RWPE2 (cell line): ENCODE data around the gene MAK.
"Not testable (repeated sequence)": the region's sequence is repeated elsewhere in the genome, so short reads cannot be mapped to it uniquely, and the experiment has no call there.

Experiments used
- ATAC-seq: fragments of 200-7000 bp; cut with Tn5 transposase; 3 replicates; pipeline ENCODE4 v1.9.1; 2021; ENCODE audit warnings: low read depth
- DNase-seq: peaks from one replicate; pipeline ENCODE4 v3.0.0-alpha.2; 2020; ENCODE audit warnings: low spot score
- H3K27ac ChIP-seq: fragments of 450-650 bp; 2 replicates; pipeline ENCODE4 v1.5.1; 2017; ENCODE audit warnings: mild to moderate bottlenecking; ENCODE audit not compliant: poor library complexity, severe bottlenecking
- H3K27me3 ChIP-seq: fragments of 250-450 bp; sonication (Bioruptor Pico); 2 replicates; pipeline ENCODE4 v1.5.1; 2021; ENCODE audit warnings: mild to moderate bottlenecking, moderate library complexity; ENCODE audit not compliant: insufficient read depth, poor library complexity, severe bottlenecking
- H3K36me3 ChIP-seq: fragments of 250-450 bp; sonication (Bioruptor Pico); 2 replicates; pipeline ENCODE4 v1.5.1; 2020; ENCODE audit warnings: low read depth, mild to moderate bottlenecking, moderate library complexity
- H3K4me1 ChIP-seq: fragments of 250-450 bp; sonication (Bioruptor Pico); 2 replicates; pipeline ENCODE4 v1.5.1; 2021; ENCODE audit warnings: mild to moderate bottlenecking, moderate library complexity; ENCODE audit not compliant: insufficient read depth, poor library complexity, severe bottlenecking
- H3K4me3 ChIP-seq: fragments of 250-450 bp; sonication (Bioruptor Pico); 2 replicates; pipeline ENCODE4 v1.5.1; 2021; ENCODE audit warnings: mild to moderate bottlenecking, moderate library complexity; ENCODE audit not compliant: severe bottlenecking
- H3K9me3 ChIP-seq: fragments of 250-450 bp; sonication (Bioruptor Pico); 2 replicates; pipeline ENCODE4 v1.5.1; 2021; ENCODE audit warnings: mild to moderate bottlenecking, moderate library complexity; ENCODE audit not compliant: severe bottlenecking
- TF ChIP-seq, protein P1 (sequence below): fragments of 450-650 bp; IDR thresholded peaks from one replicate; pipeline ENCODE4 v1.5.1; 2017; ENCODE audit warnings: mild to moderate bottlenecking, moderate library complexity; ENCODE audit not compliant: poor library complexity, severe bottlenecking

MAK gene

DNA sequence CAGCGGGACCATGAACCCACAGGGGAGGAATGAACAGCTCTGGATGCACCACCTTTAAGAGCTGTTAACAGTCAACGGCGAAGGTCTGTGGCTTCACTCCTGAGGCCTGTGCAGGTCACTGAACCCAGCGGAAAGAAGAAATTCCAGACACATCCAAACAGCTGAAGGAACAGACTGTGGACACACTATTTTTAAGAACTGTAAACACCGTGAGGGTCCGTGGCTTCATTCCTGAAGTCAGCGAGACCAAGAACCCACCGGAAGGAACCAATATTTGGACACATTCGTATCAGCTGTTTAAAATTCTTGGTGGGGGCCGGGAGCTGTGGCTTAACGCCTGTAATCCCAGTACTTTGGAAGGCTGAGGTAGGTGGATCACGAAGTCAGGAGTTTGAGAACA is 96.1 kb downstream of the MAK start:
- no peaks in the 10 kb centered on the region for H3K9me3 ChIP-seq
- H3K27ac ChIP-seq = no peak overlapping the region
- no peak overlapping the region for H3K4me3 ChIP-seq
- H3K36me3 ChIP-seq = no peaks in the 10 kb centered on the region
- no peaks in the 10 kb centered on the region for H3K4me1 ChIP-seq
- TF ChIP-seq, protein P1, sequence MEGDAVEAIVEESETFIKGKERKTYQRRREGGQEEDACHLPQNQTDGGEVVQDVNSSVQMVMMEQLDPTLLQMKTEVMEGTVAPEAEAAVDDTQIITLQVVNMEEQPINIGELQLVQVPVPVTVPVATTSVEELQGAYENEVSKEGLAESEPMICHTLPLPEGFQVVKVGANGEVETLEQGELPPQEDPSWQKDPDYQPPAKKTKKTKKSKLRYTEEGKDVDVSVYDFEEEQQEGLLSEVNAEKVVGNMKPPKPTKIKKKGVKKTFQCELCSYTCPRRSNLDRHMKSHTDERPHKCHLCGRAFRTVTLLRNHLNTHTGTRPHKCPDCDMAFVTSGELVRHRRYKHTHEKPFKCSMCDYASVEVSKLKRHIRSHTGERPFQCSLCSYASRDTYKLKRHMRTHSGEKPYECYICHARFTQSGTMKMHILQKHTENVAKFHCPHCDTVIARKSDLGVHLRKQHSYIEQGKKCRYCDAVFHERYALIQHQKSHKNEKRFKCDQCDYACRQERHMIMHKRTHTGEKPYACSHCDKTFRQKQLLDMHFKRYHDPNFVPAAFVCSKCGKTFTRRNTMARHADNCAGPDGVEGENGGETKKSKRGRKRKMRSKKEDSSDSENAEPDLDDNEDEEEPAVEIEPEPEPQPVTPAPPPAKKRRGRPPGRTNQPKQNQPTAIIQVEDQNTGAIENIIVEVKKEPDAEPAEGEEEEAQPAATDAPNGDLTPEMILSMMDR = no peak
- no peaks in the 10 kb centered on the region for H3K27me3 ChIP-seq
- DNase-seq = no peak
- no peak for ATAC-seq

DNA sequence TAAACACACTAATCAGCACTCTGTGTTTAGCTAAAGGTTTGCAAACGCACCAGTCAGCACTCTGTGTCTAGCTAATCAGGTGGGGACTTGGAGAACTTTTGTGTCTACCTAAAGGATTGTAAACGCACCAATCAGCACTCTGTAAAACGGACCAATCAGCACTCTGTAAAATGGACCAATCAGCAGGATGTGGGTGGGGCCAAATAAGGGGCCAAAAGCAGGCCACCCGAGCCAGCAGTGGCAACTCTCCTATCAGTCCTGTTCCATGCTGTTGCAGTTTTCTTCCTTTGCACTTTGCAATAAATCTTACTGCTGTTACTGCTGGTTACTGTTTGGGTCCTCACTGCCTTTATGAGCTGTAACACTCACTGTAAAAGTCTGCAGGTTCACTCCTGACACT is 96.7 kb downstream of the MAK start:
- H3K4me1 ChIP-seq, DNase-seq, H3K9me3 ChIP-seq, H3K27me3 ChIP-seq, ATAC-seq, H3K4me3 ChIP-seq, H3K27ac ChIP-seq, H3K36me3 ChIP-seq: not testable (repeated sequence)

DNA sequence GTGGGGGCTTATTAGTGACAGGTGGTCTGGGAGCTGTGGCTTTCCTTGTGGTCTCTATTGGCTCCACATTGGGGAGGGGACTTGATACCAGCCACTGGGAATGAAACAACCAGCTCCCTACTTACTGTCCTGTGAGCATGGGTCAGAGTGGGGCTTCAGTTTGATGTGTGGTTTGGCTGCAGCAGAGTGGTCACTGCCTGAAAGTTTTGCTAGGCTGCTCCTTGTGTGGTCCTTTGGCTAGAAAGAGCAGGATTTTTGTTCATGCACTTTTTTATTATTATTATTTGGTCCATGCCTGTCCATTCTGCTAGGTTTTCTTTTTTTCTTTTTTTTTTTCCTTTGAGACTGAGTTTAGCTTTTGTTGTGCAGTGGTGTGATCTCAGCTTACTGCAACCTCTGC is 98.3 kb downstream of the MAK start:
- H3K27ac ChIP-seq = no peak overlapping the region
- ATAC-seq = no peak
- H3K4me3 ChIP-seq = no peak overlapping the region
- H3K36me3 ChIP-seq = no peaks in the 10 kb centered on the region
- no peak for DNase-seq
- TF ChIP-seq, protein P1 = no peak
- peaks cover 5% of the 10 kb centered on the region for H3K4me1 ChIP-seq
- no peaks in the 10 kb centered on the region for H3K27me3 ChIP-seq
- H3K9me3 ChIP-seq = no peaks in the 10 kb centered on the region

DNA sequence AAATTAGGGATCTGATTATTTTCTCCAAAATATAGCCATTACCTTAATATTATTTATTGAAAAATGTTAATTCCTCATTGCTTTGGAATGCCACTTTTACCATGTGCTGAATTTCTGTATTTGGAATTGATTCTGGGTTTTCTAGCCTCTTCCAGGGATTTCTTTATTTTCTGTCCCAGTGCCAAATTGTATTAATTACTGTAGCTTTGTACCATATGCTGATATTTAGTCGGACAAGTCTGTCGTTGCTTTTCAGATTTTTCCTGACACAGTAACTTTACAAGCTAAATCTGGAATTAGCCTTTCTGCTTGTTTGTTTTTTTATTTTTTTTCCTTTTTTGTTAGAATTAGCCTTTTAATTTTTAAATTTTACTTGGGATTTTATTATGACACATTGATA is 101.6 kb downstream of the MAK start:
- no peaks in the 10 kb centered on the region for H3K27me3 ChIP-seq
- DNase-seq (no peak), ATAC-seq (no peak)
- H3K4me1 ChIP-seq = peaks cover 17% of the 10 kb centered on the region
- no peak overlapping the region for H3K27ac ChIP-seq
- H3K36me3 ChIP-seq = peaks cover 20% of the 10 kb centered on the region
- TF ChIP-seq, protein P1 = no peak
- no peaks in the 10 kb centered on the region for H3K9me3 ChIP-seq
- H3K4me3 ChIP-seq = no peak overlapping the region

DNA sequence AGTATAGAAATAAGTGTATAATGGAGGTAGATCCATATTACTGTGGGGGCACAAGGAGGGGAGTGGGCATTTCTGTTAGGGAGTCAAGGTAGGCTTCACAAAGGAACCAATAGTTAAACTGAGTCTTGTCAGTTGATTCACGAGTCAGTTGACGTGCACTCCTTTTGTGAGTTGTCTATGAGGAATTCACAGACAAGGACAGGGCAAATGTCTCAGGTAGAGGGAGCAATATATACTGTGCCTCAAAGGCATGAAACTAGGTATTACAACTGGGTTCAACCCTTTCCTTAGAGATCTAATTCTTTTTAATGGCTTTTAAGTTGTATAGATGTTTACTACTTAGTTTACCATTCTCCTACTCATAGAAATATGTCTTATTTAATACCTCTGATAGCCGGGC is 104.5 kb downstream of the MAK start:
- no peak overlapping the region for H3K4me3 ChIP-seq
- H3K27ac ChIP-seq = peak overlapping the region; percentile 83
- H3K27me3 ChIP-seq = no peaks in the 10 kb centered on the region
- H3K36me3 ChIP-seq = peaks cover 44% of the 10 kb centered on the region
- peaks cover 17% of the 10 kb centered on the region for H3K4me1 ChIP-seq
- ATAC-seq = peak; percentile 55
- no peaks in the 10 kb centered on the region for H3K9me3 ChIP-seq
- TF ChIP-seq, protein P1 = no peak
- DNase-seq = no peak
